Stimulated activated CD4-positive, alpha-beta T cell treated with anti-CD3 and anti-CD28 coated beads, Interleukin-4, amount 100 ng/mL, for 4 hours (primary cell): ENCODE data around the gene NDUFV1.
"Not testable (repeated sequence)": the region's sequence is repeated elsewhere in the genome, so short reads cannot be mapped to it uniquely, and the experiment has no call there.

Experiments
- DNase-seq, 2 experiments: peaks; one replicate each; pipeline ENCODE4 v3.0.0-alpha.2; 2020

The NDUFV1 gene

DNA sequence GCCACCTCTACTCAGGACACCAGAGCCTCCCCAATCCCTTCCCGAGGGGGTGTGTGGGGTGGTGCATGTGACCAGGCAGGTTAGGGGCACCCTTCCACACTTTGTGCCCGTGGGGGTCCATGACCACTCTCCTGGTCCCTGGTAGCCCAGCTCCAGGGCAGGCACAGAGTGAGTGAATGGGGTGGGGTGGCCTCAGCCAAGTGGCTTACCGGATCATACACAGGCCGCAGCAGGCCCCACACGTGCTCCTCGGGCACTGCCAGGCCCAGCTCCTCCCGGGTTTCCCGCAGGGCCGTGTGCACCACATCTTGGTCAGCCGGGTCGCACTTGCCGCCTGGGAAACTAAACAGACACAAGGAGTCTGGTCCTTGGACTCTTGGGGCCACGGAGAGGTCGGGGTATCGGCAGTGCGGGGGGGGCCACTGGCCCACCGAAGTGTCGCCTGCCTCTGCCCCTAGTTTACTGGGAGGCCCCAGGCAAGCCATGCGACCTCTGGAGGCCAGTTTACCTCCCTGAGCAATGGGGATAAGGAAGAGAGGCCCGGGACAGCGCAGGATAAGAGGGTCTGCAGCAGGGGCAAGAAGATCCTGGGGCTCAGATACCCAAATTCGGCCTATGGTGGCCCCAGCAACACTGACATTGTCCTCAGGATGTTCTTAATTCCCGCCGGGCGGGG is 22.1 kb downstream of the NDUFV1 start:
- no peak for DNase-seq

DNA sequence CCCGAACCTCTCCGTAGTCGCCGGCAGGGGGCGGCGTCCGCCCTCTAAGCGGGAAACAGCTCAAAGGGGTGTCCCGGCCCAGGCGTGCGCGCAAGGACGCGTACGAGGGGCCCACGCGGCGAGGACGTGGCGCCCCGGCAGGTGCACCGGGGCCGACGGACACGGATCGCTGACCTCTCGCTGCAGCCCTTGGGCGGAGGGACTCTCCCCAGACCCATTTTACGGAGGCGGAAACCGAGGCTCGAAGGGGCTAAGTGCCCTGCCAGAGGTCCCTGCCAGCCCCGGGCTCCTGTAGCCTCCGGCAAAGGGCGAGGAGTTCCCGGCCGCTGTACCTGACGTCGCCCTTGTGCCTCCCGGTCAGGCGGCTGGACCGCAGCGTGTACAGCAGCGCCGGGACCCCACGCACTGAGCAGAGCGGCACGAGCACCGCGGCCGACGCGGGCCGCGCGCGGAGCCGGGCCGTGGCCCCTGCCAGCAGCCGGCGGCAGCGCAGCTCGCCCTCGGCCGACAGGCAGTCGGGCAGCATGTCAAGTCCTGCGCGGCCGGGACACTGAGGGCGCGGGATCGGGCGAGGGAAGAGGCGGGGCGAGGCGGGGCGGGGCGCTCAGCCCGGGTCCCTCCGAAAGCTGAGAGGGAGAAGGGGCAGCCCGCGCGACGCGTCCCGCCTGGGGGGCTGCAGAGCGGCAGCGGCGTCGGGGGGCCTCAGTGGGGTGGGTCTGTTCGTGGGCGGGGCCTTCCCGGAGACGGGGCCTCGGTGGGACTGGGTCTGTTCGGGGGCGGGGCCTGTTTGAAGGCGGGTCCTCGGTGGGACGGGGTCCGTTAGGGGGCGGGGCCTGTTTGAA is 22.9 kb downstream of the NDUFV1 start, which contains the start of gene NUDT8:
TSS of gene NUDT8 (minus strand) at position 552 of the 842 bp plus-strand sequence. CDS start at position 526, 26 bp downstream.
- peak; percentile 84 to 85 for DNase-seq

DNA sequence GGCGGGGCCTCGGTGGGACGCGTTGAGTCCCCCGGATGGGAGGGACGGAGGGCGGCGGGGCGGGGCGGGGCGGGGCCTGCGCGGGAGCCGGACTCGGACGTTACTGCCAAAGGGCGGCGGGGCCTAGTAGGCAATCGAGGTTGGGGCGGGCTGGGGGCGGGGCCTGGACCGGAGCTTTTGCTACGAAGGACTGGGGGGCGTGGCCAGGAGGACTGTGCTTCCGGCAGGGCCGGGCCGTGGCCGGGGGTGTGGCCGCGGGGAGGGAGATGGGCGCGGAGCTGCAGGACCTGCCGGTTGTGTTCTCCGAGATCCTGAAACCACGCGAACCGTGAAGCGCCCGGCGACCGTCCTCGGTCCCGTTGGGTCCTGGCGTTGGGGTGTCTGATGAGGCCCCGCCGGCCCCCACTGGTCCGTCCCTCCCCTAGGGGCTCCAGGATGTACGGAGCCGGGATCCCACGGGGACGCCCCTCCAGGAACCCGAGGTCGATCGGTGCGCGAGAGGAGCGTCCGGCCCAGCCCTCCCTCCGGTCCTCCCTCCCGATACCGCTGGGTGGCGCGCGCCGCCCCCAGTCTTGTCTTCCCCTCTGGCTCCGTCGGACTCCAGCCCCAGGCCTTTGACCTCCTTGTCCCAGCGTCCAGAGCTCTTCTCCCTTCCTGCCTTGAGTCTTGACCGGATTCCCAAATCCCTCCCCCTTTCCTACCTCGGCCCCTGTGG is 23.6 kb downstream of the NDUFV1 start:
- peak; percentile 94 to 97 for DNase-seq

DNA sequence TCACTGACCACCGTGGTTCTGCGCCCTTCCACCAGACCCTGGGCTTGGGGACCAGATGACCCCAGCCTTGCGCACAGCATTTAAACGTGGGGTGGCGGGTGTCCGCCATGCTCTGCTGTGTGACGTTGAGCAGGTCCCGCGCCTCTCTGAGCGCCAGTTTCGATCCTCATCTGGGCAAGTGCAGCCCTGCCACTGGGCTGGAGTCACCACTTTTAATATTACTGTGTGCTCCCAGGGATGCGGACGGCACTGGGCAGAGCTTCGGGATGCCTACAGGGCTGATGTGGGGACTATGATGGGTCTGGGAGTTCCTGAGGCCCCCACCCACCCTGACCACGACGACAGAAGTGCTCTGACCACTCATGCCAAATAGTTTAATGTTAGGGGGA is 24.2 kb downstream of the NDUFV1 start:
- DNase-seq: no peak

DNA sequence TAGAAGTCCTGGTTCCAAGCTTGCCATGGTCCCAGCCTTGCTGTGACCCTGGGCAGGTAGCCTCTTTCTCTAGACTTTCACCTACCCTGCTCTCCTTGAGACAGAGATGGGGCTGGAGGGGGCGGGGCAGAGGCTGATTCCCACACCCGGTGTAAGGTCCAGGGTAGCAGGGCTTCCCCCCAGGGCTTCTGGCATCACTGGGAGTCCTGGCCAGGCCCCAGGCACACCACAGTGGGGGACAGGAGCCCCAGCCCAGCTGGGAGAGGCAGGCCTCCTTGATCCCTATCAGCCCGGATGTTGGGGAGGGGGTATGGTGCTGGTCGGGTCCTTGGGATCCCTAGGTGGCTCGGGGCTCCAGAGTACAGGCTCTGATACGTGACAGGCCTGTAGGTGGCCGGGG is 24.7 kb downstream of the NDUFV1 start:
- DNase-seq: no peak

DNA sequence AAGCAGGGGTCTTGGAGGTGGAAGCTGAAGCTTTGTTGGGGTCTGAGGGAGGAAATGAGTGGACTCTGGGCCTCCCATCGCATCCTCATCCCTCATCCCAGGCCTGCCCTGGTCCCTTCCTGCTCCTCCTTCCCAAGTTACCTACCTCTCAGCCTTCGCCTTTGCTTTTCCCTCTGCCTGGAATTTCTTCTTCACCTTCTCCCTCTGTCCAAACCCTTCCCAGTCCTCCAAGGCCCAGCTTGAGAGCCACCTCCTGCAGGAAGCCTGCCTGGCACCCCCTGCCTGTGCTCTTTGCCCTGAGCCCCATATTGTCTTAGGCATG is 25.1 kb downstream of the NDUFV1 start:
- no peak for DNase-seq

DNA sequence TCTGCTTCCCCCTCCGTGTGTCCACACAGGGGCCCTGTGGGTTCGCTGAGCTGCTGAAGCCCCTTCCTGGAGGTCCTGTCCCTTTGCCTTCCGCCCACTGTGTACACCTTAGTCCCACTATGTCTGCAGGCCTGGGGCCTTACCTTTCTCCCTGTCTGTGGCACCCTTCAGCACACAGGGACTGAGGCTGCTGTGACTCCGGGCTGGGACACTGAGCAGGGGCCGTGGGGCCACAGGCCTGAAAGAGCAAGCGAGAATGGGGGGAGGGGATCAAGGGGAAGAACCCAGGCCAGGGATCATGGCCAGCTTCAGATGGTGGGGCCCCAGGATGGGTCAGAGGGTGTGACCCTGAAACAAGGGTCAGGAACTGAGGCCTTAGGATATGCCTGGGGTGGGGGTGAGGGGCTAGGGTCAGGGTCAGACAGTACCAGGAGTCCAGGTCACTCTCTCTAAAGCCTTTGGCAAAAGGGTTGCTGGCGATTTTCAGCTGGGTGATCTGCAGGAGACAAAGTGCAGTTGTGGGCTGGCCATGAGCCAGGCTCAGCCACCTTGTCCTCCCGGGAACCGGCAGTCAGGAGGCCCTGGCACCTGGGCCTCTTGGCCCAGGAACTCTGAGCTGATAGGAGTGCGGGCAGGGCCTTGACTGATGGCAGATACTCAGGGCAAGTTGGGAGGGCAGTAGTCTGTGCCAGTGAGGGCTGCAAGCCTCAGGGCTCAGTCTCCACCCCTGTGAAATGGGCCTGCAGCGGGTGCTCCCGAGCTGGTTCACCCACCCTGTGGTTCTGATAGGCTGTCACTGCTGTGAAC is 25.6 kb downstream of the NDUFV1 start:
- DNase-seq: no peak

DNA sequence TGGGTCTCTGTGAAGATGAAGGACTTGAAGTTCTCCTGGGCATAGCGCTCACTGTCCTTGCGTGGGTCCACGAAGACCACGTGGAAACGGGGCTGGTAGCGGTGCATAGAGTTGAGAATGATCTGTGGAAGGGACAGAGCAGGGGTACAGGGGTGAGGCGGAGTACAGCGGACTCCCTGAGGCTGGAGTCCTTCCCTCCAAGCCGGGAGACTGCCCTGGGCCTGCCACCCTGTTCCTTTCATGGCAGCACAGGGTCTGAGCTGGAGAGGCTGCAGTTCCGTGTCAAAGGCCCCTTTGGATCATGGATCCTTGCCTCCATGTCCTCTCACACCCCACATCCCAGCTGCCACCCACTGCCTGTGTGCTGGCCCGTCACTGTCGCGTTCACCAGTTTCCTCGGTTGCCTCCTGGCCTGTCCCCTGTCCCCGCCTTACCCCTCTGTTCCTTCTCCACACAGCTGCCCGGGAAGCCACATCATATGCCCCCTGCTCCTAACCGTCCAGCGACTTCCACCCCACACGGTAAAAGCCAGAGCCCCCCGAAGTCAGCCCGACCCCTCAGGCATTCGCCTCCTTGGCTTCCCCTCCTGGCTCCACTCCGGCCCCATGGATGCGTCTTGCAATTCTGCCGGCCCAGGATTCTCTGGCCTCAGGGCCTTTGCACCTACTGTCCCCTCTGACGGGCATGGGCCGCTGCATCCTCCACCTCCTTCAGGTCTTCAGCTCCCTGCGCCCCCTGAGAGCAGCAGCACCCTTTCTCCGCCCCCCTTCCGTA is 26.4 kb downstream of the NDUFV1 start:
- no peak for DNase-seq

DNA sequence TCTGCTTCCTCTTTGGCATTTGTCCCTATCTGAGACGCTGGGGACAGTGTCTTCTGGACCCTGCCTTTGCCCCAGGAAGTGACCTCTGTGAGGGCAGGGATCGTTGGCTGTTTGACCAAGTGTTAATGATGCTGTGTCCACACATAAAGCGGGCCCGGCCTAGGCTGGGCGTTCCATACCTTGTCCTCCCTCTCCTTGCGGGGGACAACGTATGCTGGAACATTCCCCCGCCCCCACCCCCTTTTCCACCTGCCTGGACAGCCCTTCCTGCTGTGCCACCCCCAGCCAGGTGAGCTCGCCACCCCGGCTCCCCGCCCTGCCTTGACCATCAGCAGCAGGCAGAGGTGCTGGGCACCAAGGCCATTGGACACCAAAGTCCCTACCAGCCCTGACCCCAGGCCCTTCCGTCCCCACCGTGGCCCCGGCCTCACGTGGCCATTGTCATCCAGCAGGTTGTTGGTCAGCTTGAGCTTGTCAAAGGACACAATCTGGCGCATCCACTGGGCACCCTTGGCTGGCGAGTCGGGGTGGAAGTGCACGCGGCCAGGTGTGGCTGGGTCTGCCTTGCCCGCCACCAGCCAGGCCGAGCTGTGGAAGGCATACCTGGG is 27.1 kb downstream of the NDUFV1 start:
- DNase-seq: no peak

DNA sequence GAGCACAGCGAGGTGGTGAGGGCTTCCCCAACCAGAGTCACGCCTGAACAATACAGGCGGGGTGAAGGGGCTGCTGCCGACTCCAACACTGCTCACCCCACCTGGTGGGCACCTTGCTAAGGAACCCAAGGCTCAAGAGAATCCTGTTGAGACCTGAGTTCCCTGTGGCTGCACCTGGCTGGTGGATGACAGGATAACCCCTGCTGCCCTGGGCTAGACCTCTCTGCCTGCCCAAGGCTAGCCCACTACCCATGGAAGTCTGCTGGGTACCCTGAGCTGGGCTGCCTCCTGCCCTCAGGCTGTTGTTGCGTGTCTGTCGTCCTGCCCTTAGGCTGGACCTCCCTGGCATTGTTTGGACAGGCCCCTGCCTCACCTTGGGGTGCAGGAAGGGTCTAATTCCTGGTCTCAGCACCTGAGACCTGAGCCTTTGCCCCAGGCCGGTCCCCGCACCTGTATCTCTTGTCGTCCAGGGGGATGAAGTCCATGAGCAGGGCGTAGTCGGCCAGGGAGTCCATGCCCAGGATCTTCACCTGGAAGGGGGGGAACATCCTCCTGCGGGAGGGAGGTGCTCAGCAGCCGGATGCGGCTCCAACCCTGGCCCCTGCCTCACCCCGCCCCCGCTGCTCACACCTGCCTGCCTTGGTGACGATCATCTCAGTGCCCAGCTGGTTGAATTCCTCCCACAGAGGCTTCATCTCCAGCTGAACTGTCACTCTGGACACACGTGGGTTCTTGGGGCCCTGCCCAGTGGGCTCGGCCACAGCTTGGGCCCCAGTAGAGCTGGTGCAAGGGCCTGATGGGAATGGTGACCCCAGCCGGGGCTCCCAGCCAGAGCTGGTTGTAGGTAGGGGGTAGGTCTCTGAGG is 27.9 kb downstream of the NDUFV1 start:
- no peak for DNase-seq

DNA sequence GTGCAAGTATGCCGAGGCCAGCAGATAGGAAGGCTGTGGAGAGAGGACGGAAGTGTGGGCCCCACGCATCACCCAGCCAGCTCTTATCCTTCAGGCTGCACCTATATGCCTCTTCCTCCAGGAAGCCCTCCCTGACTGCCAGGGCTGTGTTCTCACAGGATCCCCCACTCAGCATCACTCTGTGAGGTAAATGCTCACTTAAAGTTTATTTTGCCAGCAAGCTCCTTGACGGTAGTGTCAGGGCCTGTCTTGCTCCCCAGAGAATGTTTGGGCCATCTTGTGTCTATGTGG is 28.4 kb downstream of the NDUFV1 start:
- no peak for DNase-seq

DNA sequence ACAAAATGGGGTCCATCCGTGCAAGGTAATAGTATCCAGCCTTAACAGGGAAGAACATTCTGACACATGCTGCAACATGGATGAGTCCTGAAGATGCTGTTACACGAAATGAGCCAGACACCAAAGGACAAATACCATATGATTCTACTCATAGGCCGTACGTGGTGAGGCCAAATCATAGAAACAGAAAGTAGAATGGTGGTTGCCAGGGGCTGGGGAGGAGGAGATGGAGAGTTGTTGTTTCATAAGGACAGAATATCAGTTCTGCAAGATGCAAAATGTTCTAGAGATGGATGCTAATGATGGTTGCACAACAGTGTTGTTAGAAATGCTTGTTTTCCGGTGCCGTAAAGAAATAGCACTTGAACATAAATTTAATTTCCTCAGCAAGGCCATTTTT is 30.2 kb downstream of the NDUFV1 start:
- no peak for DNase-seq

DNA sequence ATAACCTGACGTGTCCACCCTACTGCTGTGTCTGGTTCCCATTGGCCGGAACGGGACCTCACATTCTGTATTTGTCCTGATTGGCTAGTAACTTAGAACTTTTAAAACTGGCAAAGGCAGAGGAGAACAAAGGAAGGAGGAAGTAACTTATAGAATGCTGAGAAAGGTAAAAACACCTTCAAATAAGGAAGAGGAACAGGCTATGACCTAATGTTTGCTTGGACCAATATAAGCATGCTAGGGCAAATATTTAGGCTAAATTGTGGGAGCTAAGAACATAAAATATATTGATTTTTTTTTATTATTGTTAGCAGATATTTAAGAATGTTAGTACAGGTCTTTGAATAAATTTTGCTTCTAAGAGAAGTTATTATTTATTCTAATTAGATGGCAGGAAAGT is 30.7 kb downstream of the NDUFV1 start:
- not testable (repeated sequence) for DNase-seq

DNA sequence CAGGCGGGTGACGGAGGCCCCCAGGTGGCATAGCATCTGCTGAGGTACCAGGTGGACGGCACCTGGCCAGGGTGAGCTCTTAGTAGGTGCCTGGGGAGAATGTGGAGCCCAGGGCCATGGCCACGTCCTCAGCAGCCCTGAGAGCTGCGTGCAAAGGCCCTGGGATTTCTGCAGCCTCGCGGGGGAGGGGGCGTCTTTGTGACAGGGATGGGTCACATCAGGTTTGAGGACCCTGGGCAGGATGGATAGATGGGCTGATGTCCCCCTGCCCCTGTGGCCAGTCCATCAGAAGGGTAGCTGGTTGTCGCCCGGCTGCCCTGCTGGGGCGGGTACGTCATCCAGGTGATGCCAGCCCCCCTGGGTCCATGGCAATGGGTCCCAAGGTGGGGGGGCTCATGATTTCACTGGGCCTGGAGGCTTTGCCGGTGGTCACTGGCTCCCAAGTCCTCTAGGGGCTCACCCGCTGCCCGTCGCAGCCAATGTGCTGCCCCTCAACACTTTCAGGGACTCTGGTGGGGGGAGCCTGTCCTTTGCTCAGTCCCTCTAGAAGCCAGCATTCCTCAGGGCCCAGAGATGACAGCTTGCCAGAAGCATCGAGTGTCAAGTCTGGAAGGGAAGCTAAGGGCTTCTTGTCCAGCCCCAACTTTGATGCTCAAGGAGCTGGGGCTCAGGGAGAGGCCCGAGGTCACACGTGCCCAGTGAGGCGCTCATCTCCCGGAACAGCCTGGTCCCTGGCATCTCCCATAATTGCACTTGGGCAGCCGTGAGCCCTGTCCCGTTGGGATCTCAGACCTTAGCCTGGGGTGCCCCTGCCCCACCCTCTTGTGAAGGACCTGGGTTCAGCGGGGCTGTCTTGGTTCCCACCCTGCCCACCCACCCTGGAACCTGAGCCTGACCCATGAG is 32.0 kb downstream of the NDUFV1 start:
- no peak for DNase-seq

DNA sequence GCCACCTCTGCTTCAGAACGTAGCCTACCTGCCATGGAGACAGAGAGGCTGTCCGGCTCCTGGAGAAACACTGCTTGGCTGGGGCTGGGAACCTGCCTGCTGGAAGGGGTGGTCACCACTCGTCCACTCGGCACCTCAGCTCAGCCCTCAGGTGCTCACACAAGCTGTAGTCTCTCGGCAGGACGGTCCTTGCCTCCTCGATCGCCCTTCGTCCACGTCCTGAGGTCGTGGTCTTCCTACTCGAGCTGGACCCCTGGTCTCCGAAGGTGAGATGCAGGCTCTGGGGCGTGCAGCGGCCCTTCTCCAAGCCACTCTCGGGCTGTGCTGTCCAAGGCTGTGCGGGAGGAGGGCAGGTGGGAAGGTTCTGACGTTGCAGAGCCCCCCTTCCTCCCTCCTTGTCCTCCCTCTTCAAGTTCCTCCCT is 32.7 kb downstream of the NDUFV1 start, which contains the start of gene TBX10:
TSS of gene TBX10 (minus strand) at position 326 of the 422 bp plus-strand sequence. CDS start at position 35, 291 bp downstream.
- DNase-seq: no peak

DNA sequence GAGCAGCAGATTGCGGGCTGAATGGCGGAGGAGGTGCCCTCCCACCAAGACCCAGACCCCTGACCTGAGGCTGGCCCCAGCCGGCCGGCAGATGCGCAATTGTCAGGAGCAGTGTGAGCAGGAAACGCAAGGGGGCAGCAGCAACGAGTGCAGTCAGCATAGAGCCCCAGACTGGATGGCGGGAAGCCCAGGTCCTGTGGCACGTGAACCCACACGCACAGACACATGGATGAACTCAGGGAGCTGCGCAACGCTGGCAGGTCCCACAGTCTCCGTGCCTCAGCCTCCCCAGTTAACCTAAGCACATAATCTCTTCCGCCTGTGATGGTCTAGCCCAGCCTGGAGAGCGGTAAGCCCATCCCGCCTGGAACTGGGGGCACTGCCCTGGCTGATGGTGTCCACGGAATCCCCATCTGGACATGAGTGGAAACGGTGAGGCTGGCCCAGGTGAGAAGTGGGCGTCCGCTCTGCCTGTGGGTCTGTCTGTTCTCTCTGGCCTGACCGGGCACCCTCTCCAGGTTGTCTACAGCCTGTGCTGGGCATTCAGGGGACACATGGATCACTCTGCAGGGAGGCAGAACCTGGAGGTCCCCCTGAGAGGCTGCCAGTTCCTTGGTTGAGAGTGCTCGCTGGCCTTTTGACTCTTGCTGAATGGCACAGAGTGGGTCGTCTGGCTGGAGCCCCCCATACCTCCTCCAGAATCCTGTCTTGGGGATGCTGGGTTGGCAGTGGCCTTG is 33.5 kb downstream of the NDUFV1 start:
- peak; percentile 48 to 61 for DNase-seq

DNA sequence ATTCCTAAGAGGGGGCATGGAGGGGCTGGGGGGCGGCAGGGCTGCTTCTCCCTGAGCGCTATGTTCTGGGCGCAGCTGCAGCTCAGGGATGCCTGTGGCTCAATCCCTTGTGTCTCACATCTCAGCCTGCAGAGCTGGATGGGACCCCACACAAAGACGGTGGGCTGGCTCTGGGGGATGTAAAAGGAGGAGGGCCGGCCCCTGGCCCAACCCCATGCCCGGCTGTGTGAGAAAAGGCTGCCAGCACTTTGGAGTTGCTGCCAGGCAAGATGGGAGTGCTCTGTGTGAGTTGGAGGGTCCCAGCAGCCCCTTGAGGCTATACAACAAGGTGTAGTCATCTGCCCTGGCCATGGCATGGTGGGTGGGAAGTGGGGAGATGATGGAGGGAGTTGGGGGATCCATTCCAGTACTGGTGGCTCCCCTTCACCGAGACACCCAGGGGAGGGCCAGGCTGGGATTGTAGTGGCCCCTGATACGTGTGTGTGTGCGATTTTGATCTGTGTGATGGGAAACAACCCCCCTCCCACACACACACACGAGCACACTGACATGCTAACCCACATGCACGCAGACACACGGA is 34.1 kb downstream of the NDUFV1 start:
- no peak for DNase-seq
